Activated CD8-positive, alpha-beta memory T cell treated with anti-CD3 and anti-CD28 coated beads, Interleukin-2, amount 50 U/mL, for 24 hours (primary cell): ENCODE data around the gene RAB6C.
"Not testable (repeated sequence)": the region's sequence is repeated elsewhere in the genome, so short reads cannot be mapped to it uniquely, and the experiment has no call there.

Experiments used
- DNase-seq: peaks from one replicate; pipeline ENCODE4 v3.0.0-alpha.2; 2020; ENCODE audit errors: extremely low read depth

Gene RAB6C

DNA sequence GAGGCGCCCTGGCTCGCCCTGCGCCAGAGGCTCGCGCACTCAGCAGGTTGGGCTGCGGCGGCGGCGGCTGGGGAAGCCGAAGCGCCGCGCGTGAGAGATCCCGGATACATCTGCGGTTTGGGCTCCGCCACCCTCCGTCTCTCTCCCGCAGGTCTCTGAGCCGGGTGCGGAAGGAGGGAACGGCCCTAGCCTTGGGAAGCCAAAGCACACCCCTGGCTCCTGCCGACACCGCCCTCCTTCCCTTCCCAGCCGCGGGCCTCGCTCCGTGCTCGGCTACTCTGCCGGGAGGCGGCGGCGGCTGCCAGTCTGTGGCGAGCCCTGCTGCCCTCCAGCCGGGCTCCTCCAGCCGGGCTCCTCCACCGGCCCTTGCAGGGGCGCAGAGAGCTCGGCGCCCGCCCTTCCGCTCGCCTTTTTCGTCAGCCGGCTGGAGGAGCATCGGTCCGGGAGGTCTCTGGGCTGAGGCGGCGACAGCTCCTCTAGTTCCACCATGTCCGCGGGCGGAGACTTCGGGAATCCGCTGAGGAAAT lies at the start of gene RAB6C:
RAB6C (plus strand) TSS at position 38 of the 527 bp plus-strand sequence; CDS start at position 488, 450 bp downstream.
- not testable (repeated sequence) for DNase-seq

DNA sequence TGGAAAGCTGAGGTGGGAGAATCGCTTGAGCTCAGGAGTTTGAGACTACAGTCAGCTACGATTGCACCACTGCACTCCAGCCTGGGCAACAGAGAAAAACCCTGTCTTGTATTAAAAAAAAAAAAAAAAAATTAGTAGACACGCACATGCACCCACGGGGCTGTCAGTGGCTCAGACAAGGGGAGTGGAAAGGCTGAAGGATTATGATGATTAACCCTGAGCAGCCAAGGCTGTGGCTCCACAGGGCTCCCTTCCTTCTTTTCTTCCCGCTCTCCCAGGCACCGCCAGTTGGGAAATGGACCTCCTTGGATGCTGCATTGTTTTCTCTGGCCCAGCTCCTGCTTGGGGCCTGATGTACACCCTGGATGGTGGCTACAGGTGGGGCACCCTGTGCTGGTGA lies 49.0 kb upstream of the RAB6C start:
- DNase-seq, result no peak

DNA sequence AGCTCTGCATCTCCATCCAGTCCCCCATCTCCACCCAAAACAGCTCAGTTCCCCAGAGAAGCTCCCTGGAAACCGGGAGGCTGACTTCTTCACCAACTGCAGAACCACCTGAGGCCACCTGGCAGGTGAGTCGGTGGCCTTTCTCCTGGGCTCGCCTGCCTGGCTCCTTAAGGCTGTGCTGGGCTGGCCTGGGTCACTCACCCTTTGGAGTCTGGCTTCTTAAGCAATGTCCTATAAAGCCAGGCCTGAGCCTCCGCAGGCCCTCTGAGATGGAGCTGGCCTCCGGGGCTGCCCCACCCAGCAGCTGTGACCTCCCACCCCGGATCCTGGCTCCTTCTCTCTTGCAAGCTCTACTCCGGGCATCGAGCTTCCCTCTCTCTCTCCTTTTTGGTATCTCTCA lies 46.1 kb upstream of the RAB6C start:
- DNase-seq, result not testable (repeated sequence)

DNA sequence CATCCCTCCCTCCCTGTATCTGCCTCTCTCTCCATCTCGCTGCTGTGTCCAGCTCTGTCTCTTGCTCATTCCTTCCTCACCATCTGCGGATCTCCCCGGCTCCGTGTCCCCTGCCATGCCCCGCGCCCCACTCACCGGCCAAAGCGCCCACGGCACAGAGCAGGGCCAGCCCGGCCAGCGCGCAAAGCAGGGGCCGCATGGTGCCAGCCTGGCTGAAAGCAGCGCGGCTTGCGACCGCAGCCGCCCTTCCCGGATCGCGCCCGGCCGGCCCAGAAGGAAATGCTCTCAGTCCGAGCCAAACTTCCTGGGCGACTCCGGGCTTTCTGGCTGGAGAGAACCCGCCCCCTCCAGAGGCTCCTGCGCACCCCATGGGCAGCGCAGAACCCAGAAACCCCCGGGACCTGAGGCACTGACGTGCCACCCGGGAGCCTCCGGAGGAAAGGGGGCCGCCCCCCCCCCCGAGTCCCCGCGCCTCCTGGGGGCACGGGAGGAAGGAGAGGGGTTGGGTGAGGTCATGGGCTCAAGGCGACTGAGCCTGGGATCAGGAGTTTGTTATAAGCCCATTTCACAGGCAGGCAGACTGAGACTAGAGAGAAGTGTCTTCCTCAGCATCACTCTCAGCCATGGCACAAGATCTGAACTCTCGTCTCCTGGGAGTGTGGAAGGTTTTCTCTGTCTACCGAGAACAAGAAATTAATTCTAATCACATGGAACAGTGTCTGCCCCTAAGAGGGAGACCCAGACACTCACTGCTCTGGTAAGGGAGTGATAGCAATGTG lies 45.2 kb upstream of the RAB6C start:
- no peak for DNase-seq

DNA sequence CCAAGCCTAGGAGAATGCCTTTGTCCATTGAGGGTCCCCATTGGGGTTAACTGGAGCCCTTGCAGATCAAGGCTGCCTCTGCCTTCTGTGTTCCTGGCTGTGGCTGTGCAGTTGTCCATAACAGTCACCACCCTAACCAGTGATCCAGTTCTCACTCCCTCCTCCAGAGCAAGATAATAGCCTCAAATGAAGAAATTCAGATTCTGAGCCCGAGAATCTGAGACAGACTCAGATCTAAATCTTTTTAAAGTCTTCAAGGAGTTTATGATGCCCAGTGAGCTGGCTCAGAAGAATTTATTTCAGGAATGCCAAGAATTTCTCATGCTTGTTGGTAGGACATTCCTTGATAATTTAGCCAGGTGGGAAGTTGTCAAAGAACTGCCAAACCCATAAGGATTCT lies 44.3 kb upstream of the RAB6C start:
- no peak for DNase-seq

DNA sequence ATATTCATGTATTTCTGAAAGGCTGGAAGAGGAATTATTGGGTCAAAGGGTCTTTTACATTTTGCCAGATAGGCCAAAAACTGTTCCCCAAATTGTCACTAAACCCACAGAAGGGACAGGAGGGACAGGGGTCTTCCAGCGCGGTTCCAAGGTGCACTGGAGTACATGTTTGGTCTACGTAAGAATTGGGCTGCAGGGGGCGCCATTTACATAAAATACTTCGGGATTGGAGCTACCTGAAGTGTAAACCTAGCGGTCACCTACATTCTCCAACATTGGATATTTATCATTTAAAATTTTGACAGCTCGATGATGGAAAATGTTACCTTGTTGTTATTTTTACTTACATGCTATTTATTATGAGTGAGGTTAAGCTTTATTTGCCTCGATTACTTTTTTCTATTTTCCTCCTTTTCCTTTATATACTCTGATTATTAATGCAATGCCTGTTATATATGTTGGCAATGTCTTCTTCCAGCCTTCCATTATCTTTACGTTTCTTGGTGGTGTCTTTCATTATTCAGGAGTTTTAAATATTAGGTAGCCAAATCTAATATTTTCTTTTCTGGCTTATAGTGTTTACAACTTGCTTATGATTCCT lies 43.0 kb upstream of the RAB6C start:
- DNase-seq, result no peak

DNA sequence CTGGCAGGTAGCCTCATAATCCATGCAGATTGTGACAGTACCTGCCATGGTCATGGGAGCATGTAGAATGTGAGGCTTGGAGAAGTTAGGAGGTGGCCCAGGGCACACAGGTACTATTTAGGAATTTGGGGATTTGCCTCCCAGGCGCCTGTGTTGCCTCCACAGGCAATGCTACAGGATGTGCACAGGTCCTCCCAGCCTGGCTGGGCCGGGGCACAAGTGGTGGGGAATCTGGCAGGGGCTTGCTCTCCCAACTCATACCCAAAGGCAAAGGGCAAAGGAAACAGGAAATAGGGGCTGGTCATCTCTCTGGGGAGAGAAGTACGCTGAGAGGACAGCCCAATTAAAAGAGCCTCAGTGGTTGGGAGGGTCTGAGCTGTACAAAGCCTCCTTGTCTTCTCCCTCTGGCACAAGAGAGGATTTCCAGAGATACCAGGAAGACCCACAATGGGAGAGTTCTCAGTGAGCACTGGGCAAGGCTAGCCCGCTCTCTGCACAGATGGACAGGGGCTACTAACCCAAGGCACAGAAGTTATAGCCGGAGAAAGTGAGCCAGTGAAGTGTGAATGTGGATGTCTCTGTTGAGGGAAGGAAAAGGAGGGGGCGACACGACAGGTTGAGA lies 40.5 kb upstream of the RAB6C start:
- DNase-seq, result not testable (repeated sequence)

DNA sequence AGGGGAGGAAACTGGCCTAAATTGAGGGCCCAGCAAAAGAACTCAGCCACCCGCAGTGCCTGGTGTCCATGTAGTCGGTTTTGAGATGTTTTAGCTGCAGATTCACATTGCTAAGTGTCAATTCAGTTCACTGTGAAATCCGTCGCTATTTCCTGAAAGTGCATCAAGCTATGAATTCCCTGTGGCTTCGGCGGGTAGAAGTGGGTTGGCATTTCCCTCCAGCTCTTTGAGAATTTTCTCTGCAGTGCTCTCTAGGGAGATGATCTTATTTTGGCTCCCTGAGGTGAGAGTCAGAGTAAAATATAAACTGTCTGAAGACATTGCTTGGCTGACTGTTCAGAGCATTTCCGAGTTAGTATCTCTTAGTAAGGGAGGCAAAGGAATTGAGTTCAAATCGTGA lies 36.0 kb upstream of the RAB6C start:
- not testable (repeated sequence) for DNase-seq

DNA sequence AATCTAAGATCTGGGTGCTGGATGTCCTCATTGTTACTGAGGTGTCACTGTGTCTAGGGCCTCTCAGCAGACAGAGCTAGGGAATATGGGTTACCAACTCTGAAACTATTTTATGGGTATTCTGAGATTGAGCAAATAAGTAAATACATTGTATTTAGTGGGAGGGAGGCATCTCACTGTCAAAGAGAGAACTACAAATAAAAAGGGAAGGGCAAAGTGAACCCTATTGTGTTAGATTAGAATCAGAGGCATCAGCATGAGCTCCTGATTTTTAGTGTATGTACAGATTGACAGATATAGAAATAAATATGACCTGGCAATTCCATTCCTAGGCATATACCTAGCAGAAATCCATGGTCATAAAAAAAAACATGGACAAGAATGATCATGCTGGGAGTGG lies 33.9 kb upstream of the RAB6C start:
- no peak for DNase-seq

DNA sequence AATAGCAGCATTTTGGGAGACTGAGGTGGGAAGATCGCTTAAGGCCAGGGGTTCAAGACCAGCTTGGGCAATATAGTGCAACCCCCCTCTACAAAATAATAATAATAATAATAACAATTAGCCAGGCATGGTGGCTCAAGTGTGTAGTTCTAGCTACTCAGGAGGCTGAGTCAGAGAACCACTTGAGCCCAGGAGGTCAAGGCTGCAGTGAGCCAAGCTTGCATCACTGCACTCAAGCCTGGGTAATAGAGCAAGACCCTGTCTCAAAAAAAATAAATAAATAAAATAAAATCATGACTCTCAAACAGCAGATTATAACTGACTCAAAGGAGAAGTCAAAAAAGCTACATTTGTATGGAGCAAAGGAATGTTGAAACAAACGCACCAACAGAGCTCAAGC lies 31.8 kb upstream of the RAB6C start:
- not testable (repeated sequence) for DNase-seq

DNA sequence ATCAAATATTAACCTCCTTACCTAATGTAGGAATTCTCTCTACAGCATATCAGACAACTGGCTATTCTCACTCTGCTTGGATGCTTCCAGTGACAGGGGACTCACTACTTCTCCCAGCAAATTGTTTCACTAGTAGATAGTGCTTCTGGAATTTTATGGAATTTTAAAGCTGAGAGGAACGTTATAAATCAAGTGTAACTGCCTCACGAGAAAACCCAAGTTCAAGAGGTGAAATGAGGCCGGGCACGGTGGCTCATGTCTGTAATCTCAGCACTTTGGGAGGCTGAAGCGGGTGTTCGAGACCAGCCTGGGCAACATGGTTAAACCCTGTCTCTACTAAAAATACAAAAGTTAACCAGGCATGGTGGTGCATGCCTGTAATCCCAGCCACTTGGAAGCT lies 23.3 kb upstream of the RAB6C start:
- not testable (repeated sequence) for DNase-seq

DNA sequence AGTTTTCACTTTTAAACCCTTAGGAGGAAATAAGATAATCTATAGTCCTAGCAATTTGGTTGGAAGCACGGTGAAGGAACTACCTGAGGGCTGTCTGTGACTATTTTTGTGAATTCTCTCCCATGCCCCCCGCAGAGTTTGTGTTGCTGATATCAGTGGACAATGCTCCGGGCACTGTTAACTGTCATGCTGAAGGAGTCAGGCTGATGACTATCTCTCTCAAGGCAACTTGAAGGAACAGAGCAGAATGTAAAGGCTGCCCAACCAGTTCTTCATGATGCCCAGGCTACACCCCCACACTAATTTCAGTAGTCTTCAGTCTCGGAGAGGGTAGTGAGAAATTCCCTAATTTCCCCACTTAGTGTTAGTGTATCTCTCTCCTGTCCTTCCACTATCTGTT lies 21.6 kb upstream of the RAB6C start:
- no peak for DNase-seq

DNA sequence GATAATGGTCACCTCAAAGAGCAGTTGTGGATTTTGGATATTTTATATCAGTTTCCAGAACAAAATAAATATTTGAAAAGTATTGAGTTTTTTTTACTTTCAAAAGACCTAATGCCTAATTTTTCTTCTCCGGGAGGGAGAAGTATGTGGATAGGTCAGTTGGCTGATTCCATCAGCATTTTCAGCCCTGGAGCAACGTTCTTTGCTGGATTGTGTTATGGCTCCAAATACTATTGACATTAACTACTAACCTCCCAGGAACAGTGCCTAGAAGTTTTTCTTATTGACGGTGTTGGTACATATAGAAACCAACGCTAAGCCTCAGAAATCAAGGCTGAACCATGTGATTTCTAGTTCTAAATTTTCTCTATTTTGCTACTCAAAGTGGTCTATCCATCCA lies 20.7 kb upstream of the RAB6C start:
- DNase-seq, result not testable (repeated sequence)

DNA sequence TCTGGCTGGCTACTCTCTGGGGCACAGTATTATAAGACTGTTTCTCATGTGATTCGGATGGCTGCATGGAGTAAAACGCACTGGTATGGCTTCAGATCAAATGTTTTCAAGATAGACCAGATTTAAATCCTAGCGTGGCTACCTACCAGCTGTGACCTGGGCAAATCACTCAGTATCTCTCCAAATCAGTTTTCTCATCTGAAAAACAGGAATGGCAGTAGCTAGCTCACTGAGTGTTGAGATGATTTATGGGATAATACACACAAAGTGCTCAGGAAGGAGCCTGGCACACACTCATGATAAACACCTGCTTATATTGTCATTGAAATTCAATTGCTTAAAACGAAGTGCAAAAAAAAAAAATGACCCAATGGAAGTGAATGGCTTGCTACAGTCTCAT lies 10.9 kb upstream of the RAB6C start:
- not testable (repeated sequence) for DNase-seq

DNA sequence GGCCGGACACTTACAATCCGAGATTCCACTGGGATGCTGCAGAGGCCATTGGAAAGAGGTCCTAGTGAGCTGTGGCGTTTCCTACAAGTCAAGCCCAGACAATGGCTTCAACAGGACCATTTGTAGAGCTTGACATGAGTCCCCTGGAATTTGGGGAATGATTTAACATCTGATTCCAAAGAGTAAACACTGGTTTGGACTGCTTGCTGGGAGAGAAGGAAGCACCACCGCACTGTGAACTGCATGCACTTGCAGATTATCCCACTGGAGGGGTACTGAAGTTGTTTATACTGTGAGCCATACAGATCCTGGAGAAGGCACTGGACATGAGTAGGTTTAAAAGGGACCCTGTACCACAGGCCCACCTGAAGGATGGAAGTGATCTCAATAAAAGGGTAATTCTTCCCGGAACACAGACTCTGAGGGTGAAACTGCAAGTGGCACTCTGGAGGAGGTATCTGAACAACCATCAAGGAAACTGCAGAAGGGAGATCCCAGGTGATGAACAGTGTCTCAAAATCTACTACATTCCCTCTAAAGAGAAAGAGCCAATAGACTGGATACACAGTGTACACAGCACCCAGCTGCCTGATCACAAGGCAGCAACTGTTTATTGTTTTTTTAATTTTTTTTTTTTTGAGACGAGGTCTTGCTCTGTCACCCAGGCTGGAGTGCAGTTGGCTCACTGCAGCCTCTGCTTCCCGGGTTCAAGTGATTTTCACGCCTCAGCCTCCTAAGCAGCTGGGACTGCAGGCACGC lies 4.3 kb upstream of the RAB6C start:
- no peak for DNase-seq

DNA sequence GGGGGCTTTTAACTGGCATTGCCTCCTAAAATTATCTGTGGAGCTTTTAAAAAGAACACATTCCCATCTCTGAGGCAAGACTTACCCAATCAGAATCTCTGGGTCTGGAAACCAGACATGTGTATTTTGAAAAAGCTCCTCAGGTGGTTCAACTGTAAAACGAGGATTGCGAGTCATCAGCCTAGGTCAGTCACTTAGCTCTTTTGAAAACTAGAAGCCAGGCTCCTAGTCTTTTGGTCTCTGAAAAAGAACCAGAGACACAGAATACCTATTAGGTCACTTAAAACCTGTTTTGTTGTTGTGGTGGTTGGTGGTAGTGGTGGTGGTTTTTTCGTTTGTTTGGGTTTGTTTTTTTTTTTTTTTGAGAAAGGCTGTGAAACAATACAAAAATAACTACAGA lies 2.5 kb upstream of the RAB6C start:
- DNase-seq, result not testable (repeated sequence)

DNA sequence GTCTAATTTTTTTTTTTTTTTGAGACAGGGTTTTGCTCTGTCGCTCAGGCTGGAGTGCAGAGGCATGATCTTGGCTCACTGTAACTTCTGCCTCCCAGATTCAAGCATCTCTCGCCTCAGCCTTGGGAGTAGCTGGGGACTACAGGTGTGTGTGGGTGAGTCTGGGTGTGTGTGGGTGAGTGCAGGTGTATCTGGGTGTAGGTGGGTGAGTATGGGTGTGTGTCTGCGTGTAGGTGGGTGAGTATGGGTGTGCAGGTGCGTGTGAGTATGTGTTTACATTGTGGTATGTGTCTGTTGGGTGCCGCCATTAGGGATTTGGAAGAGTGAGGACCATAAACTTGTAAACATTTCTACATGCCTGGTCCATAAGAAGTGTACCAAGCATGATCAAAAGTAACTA lies 1.5 kb upstream of the RAB6C start:
- no peak for DNase-seq

DNA sequence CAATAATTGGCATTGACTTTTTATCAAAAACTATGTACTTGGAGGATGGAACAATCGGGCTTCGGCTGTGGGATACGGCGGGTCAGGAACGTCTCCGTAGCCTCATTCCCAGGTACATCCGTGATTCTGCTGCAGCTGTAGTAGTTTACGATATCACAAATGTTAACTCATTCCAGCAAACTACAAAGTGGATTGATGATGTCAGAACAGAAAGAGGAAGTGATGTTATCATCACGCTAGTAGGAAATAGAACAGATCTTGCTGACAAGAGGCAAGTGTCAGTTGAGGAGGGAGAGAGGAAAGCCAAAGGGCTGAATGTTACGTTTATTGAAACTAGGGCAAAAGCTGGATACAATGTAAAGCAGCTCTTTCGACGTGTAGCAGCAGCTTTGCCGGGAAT lies 780 bp downstream of the RAB6C start:
- DNase-seq, result not testable (repeated sequence)

DNA sequence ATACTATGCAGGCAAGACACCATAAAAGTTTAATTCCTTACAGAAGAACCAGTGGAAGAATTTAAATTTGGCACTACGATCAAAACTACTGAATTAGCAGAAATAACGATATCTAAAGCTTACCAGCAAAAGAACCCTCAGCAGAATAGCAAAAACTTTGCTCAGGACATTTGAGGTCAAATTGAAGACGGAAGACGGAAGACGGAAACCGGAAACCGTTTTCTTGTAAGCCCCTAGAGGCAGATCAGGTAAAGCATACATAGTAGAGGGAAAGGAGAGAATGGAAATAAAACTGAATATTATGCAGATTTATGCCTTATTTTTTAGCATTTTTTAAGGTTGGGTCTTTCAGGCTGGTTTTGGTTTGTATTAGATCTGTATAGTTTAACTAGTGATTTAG lies 2.2 kb downstream of the RAB6C start:
- not testable (repeated sequence) for DNase-seq

DNA sequence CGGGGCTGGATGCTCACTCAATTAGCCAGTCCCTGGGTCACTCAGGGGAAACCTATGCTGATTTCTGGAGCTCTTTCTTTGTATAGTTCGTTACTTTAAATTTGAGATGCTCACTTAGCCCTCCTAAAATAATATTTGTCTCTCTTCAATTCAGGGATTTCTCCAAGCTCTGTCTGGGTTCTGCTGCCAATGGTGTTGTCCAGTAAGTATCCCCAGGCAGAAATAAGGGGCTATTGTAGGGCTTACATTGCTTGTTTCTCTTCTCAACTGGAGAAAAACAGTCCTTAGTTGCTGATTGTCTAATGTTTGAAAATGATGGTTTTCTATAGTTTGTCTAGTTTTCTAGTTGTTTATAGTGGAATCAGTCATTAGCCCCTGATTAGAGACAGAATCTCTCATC lies 5.0 kb downstream of the RAB6C start:
- no peak for DNase-seq

DNA sequence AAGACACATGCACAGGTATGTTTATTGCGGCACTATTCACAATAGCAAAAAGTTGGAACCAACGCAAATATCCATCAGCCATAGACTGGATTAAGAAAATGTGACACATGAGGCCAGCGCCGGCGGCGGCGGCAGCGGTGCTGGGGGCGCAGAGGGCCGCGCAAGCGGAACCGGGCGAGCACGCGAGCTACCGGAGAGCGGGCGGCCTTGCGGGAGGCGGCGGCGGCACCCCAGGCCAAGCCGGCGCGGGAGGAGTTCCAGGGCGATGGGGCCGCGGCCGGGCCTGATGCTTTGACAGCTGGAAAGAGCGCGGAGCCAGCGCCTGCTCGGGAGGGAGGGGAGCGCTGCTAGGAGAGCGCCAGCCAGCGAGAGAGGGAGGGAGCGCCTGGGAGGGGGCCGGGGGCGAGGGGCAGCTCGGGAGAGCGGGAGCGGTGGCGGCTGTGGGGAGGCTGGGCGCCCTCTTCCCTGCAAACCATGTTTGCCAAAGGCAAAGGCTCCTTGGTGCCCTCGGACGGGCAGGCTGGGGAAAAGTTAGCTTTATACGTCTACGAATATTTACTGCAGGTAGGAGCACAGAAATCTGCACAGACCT lies 13.0 kb downstream of the RAB6C start:
- not testable (repeated sequence) for DNase-seq

DNA sequence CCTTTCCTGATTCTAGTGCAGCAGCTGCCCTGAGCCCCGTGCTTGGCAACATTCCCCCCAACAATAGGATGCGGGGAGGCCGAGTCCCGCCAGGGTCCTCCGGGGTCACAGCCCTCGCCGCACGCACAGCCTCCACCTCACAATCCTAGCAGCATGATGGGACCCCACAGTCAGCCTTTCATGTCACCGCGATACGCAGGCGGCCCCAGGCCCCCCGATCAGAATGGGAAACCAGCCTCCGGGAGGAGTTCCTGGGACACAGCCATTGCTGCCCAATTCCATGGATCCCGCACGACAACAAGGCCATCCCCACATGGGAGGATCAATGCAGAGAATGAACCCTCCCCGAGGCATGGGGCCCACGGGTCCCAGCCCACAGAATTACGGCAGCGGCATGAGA lies 13.7 kb downstream of the RAB6C start:
- not testable (repeated sequence) for DNase-seq
